Right hindlimb (tissue), 1 donor: Measurements from ENCODE around the gene SLC2A9.

Experiments used
- DNase-seq: peaks from one replicate; pipeline ENCODE4 v3.0.0-alpha.2; 2018

SLC2A9 gene

DNA sequence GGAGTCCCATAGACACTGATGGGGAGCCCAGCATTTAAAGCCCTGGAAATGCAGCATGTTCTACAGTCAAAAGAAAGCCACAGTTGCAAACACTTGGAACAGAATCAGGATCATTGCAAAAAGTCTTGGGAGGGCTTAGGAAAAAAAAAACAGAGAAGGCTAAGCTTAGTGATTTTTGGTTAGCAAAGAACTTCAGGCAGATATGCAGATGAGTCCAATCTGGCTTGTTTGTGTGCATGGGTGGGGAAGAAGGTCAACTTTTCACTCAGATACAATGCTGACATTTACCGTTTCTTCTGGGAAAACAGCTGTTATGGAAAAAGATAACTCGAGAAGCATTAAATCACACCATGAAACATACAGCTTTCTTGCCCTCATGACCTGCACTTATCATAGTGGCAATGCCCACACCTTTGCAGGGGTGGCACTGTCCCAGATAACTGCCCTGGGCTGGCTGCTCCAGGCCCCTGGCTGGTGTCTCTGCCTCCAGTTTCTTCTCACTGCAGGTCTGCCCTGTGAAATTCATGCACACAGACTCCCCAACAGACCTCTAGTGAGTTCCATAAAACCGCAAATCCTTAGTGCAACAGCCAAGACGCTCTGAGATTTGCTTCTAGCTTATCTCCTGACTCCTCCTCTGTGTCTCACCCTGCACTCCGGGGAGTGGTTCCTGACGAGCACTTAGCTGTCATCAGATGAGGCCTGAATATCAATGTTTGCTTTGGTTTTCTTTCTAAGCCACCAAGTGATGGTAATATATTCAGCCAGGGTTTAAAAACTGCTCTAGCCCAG lies 140.7 kb downstream of the SLC2A9 start:
- no peak for DNase-seq

DNA sequence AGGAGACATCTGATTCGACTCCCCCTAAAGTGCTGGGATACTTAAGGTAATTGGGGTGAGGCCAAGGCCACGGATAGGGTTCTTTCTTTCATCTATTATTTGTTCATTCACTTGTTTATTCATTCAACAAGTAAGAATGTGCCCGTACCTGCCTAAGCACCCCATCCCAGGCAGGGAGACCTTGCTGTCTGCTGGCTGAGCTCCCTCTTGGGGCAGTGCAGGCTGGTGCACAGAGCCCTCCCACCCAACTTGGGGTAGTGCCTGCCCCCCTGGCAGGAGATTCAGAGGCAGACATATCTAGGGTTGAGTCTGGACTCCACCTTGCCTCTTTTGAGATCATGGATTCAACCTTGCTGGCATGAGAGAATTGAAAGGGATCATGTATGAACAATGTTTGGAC lies 144.2 kb downstream of the SLC2A9 start:
- DNase-seq: no peak

GRCh38 chr4:9875516-9875915 lies 145.8 kb downstream of the SLC2A9 start:
- no peak for DNase-seq

- no peak for DNase-seq
Observed at GRCh38 chr4:9874385-9874784, 146.9 kb downstream of the SLC2A9 start.

GRCh38 chr4:9870165-9870790 lies 151.0 kb downstream of the SLC2A9 start:
- peak; percentile 45 for DNase-seq

DNA sequence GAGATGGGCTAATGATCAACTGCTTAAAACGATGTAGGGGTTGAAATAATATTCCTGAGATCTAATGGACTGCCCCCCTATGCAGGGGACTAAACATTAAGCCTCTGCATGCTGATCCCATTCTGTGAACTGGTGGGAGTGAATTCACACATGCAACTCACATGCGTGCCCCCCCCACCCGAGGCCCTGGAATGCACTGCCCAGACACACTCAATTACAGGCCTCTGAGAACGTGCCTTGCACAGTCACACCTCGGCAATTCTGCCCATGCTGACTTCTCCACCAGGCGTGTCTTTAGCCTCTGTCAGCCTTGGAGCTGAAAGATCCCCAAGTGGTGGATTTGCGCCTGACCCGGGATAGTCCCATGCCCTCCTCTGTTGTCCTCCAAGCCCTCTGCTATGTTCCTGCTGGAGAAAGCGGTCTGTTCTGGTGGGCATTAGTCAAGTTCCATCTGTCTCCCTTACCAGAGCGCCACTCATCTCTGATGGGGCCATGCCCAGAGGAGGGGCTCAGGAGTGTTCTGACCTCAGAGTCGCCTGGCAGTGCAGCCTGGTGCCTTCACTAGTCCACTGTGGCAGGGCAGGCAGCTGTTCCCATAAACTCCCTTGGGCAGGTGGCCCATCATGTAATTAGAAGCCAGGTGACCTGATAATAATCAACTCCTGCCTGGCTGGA lies 153.4 kb downstream of the SLC2A9 start:
- no peak for DNase-seq

DNA sequence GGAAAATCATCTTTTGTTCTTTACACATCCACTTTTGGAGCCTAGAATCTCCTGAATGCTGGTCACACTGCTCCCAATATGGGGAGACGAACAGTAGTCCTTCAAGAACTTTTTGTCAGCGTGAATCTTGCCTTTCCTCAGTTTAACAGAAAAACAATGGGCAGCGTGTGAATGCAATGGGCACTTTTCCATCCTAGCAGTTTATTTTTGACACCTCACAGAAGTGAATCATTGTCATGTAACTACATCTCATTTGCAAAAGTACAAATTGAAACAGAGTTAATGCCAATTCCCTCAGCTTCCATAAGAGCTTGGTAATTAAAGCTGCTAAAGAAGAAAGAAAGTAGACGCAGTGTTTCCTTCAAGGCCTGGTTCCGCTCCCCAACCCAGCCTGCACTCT lies 154.4 kb downstream of the SLC2A9 start:
- no peak for DNase-seq

- no peak for DNase-seq
Observed at GRCh38 chr4:9861561-9861960, 159.7 kb downstream of the SLC2A9 start.

DNA sequence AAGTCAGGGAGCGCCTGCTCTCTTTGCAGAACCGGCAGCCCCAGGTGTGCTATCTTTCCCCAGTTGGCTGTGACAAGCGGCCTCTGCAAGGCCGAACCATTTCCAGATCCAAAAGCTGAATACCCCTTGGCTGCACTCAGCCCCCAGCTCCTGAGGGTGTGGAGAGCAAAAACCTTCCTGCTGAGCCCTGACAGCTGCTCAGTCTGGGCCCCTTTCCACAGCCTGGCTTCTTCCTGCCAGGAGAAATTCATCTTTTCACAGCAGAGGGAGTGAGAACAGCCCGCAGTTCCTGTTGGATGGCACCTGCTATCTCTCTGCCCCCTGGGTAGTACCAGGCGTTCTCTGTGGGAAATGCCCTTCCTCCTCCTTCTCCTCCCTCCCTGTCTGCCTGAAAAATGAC lies 161.5 kb downstream of the SLC2A9 start:
- no peak for DNase-seq

GRCh38 chr4:9849538-9849920 lies 171.8 kb downstream of the SLC2A9 start:
- DNase-seq: no peak

- no peak for DNase-seq
Observed at GRCh38 chr4:9847968-9848748, 173.1 kb downstream of the SLC2A9 start.

DNA sequence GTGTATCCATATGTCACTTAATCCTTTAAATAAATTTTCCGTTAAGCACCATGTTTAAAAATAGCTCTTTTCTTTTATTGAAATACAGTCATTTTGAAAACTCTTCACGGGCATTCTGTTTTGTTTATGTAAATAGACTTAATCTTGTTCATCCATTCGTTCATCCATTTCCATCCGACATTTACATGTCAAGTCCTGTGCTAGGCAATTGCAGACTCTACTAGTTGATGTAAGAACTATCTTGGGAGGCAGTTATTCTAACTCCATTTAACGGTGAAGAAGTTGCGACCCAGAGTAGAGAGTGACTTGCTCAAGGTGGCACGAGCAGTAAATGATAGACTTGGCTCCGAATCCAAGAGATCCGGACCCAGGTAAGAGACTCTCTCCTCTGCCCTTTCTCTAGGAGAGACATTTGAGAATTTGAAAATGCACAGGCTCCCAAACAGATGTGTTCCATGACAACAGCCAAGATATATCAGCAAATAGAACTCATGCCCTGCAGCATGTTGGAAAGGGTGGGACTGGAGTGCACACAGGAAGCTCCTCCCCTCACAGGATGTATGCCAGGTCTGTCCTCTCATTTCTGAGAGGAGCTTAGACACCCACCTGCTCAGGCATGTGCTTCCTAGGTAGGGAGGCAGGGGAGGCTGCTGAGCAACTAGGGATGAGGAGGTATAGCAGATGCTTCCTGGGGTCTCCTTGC lies 175.4 kb downstream of the SLC2A9 start:
- no peak for DNase-seq

- no peak for DNase-seq
Observed at GRCh38 chr4:9841072-9841471, 180.2 kb downstream of the SLC2A9 start.

- no peak for DNase-seq
Observed at GRCh38 chr4:9835430-9835829, 185.9 kb downstream of the SLC2A9 start.

GRCh38 chr4:9833421-9833820 lies 187.9 kb downstream of the SLC2A9 start:
- no peak for DNase-seq

GRCh38 chr4:9832640-9833039 lies 188.7 kb downstream of the SLC2A9 start:
- DNase-seq: no peak

- no peak for DNase-seq
Observed at GRCh38 chr4:9826551-9826950, 194.7 kb downstream of the SLC2A9 start.

GRCh38 chr4:9825049-9825448 lies 196.2 kb downstream of the SLC2A9 start:
- DNase-seq: no peak

DNA sequence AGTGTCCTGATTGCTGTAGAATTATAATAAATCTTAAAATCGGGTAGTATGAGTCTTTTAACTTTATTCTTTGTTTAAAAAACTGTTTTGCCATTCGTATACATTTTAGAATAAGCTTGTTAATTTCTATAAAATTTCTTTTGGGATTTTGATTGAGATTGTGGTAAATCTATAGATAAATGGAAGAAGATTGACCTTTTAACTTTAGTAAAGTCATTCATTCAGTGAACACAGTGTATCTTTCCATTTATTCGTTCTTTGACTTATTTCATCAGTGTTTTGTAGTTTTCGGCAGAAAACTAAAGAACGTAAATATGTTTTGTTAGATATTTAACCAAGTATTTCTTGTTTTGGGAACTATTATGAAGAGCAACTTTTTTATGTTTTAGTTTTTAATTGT lies 201.0 kb downstream of the SLC2A9 start:
- no peak for DNase-seq

GRCh38 chr4:9816285-9816684 lies 205.0 kb downstream of the SLC2A9 start:
- DNase-seq: no peak

GRCh38 chr4:9812501-9813340 lies 208.6 kb downstream of the SLC2A9 start:
- DNase-seq: no peak

DNA sequence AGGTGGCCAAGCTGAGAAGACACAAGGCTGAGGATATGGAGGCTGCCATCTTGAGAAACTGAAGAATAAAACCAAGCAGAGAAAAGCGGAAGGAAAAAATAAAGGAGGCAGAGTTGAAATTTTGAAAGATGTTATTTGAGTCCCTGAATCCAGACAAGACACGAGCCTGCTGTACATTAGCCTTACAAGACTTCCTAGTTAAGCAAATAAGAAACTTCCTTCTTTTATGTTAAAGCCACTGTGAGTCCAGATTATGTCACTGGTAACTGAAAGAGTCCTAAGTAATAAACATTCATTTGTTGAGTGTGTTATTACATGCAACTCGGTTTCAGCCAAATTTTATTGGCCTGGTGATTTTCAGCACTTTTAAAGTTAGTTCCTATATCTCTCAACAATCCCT lies 209.5 kb downstream of the SLC2A9 start:
- DNase-seq: no peak
